Measurements from ENCODE around the gene TMEM135.

DNA sequence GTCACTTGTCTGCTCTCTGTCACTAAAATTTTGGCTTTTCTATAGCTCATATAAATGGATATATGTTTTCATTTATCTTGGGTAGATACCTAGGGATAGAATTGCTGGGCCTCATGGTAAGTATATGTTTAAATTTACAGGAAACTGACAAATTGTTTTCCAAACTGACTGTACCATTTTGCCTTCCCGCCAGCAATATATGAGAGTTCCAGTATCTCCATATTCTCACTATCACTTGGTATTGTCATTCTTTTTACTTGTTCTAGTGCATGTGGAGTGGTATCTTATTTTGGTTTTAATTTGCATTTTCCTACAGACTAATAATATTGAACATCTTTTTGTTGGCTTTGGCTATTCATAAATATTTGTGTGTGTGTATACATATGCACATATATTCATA is 101.7 kb downstream of the TMEM135 start:
- no peak for TF ChIP-seq POLR2A (IDR thresholded peaks at IDR 0.05)
- TF ChIP-seq, protein P1, sequence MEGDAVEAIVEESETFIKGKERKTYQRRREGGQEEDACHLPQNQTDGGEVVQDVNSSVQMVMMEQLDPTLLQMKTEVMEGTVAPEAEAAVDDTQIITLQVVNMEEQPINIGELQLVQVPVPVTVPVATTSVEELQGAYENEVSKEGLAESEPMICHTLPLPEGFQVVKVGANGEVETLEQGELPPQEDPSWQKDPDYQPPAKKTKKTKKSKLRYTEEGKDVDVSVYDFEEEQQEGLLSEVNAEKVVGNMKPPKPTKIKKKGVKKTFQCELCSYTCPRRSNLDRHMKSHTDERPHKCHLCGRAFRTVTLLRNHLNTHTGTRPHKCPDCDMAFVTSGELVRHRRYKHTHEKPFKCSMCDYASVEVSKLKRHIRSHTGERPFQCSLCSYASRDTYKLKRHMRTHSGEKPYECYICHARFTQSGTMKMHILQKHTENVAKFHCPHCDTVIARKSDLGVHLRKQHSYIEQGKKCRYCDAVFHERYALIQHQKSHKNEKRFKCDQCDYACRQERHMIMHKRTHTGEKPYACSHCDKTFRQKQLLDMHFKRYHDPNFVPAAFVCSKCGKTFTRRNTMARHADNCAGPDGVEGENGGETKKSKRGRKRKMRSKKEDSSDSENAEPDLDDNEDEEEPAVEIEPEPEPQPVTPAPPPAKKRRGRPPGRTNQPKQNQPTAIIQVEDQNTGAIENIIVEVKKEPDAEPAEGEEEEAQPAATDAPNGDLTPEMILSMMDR (IDR thresholded peaks at IDR 0.05), result no peak
